A673 (cell line): ENCODE results near the gene ECI1. TPM values are rescaled to one million over a fixed set of nuclear protein-coding genes. Genes with fewer than 3 reads are reported as not detected.

Experiments
- BruUV-seq: library from RNA; stranded (reverse); fragments of 400-500 nt; replicated peaks from 2 replicates; lab custom pipeline; 2021; lab: Mats Ljungman, UMichigan
- CTCF ChIA-PET: fragments of 300-600 bp; sonication (Branson Sonifier 250); formaldehyde crosslinking; loops from one replicate; lab custom pipeline; 2022; ENCODE audit warnings: antibody characterized with exemption; lab: Charles Lee
- POLR2A ChIA-PET: fragments of 300-600 bp; sonication (Branson Sonifier 250); formaldehyde crosslinking; loops from one replicate; lab custom pipeline; 2022; ENCODE audit warnings: antibody characterized with exemption; ENCODE audit not compliant: low non-redundant PET; lab: Charles Lee
- DNase-seq: peaks from one replicate; pipeline ENCODE4 v3.0.0-alpha.2; 2015; ENCODE audit warnings: low spot score
- H3K27ac ChIP-seq: fragments of 200-600 bp; sonication (generic); 2 replicates; pipeline ENCODE4 v1.5.1; 2016; ENCODE audit warnings: mixed run types, low read depth, mild to moderate bottlenecking, mixed read lengths, antibody characterized with exemption, low read length; ENCODE audit not compliant: poor library complexity, severe bottlenecking
- H3K27me3 ChIP-seq: fragments of 200-600 bp; sonication (generic); replicated peaks from 2 replicates; pipeline ENCODE4 v1.6.1; 2017; ENCODE audit warnings: mixed run types, low read depth, mild to moderate bottlenecking, mixed read lengths, antibody characterized with exemption, low read length; ENCODE audit not compliant: insufficient read depth, poor library complexity
- H3K36me3 ChIP-seq: fragments of 200-600 bp; sonication (generic); 2 replicates; pipeline ENCODE4 v1.6.1; 2016; ENCODE audit warnings: mixed run types, mild to moderate bottlenecking, mixed read lengths, antibody characterized with exemption, low read length; ENCODE audit not compliant: insufficient read depth, poor library complexity, severe bottlenecking
- H3K4me1 ChIP-seq: fragments of 200-600 bp; sonication (generic); 2 replicates; pipeline ENCODE4 v1.6.1; 2017; ENCODE audit warnings: mixed run types, mild to moderate bottlenecking, mixed read lengths, antibody characterized with exemption, low read length; ENCODE audit not compliant: insufficient read depth, poor library complexity, severe bottlenecking
- H3K4me3 ChIP-seq: fragments of 200-600 bp; sonication (generic); 2 replicates; pipeline ENCODE4 v1.5.1; 2016; ENCODE audit warnings: low read depth, mixed run types, mild to moderate bottlenecking, mixed read lengths, low read length; ENCODE audit not compliant: poor library complexity, severe bottlenecking
- H3K9me3 ChIP-seq: fragments of 200-600 bp; sonication (generic); 2 replicates; pipeline ENCODE4 v1.6.1; 2016; ENCODE audit warnings: mixed run types, low read depth, mild to moderate bottlenecking, mixed read lengths, antibody characterized with exemption, low read length; ENCODE audit not compliant: poor library complexity, severe bottlenecking
- CTCF ChIP-seq: fragments of 300-800, 200-600 bp; sonication (generic); conservative IDR thresholded peaks from 2 replicates; pipeline ENCODE4 v1.5.1; 2017; ENCODE audit warnings: low read depth, mild to moderate bottlenecking, antibody characterized with exemption, low read length, moderate library complexity, mixed read lengths
- EZH2 ChIP-seq: fragments of 200-600 bp; sonication (generic); IDR thresholded peaks from 2 replicates; pipeline ENCODE4 v1.6.1; 2017; ENCODE audit warnings: borderline replicate concordance, low read depth, mild to moderate bottlenecking, mixed read lengths, antibody characterized with exemption, low read length; ENCODE audit not compliant: poor library complexity, severe bottlenecking
- intact Hi-C: fragments of 100-400 bp; cut with micrococcal nuclease; formaldehyde crosslinking; loops from one replicate; pipeline ENCODE4 v1.10.0; 2022; ENCODE audit not compliant: unreplicated experiment
- total RNA-seq: library from RNA; stranded (reverse); gene quantifications from 2 replicates; pipeline ENCODE4 v1.2.3, GENCODE V29; 2021

ECI1 gene
- total RNA-seq, 1 experiment from 2014 or later: 55.3 TPM

- no peaks in the 10 kb centered on the region for H3K9me3 ChIP-seq
- H3K4me3 ChIP-seq: no peak overlapping the region
- POLR2A ChIA-PET: no interaction called here
- H3K27ac ChIP-seq: no peak overlapping the region
- TF ChIP-seq CTCF: no peak
- TF ChIP-seq EZH2: no peak
- DNase-seq: no peak
- H3K36me3 ChIP-seq: peaks cover 32% of the 10 kb centered on the region
- intact Hi-C loops: no loop called here
- CTCF ChIA-PET: no interaction called here
- H3K27me3 ChIP-seq: no peaks in the 10 kb centered on the region
- BruUV-seq: no TSS peak
- H3K4me1 ChIP-seq: no peaks in the 10 kb centered on the region
These were observed 16.1 kb downstream of the ECI1 start for GRCh38 chr16:2235234-2235651.

GRCh38 chr16:2234813-2235170, 16.6 kb downstream of the ECI1 start:
- DNase-seq: no peak
- no peaks in the 10 kb centered on the region for H3K27me3 ChIP-seq
- intact Hi-C loops: no loop called here
- no TSS peak for BruUV-seq
- H3K9me3 ChIP-seq: no peaks in the 10 kb centered on the region
- no peaks in the 10 kb centered on the region for H3K4me1 ChIP-seq
- ChIA-PET CTCF (no interaction called here), POLR2A (no interaction called here)
- H3K36me3 ChIP-seq: peaks cover 32% of the 10 kb centered on the region
- no peak for TF ChIP-seq EZH2
- no peak for TF ChIP-seq CTCF
- H3K4me3 ChIP-seq: no peak overlapping the region
- H3K27ac ChIP-seq: no peak overlapping the region

- no peak overlapping the region for H3K27ac ChIP-seq
- ChIA-PET POLR2A (no interaction called here), CTCF (no interaction called here)
- no peaks in the 10 kb centered on the region for H3K4me1 ChIP-seq
- H3K27me3 ChIP-seq: no peaks in the 10 kb centered on the region
- BruUV-seq: no TSS peak
- peaks cover 34% of the 10 kb centered on the region for H3K36me3 ChIP-seq
- TF ChIP-seq EZH2 (no peak), CTCF (no peak)
- DNase-seq: no peak
- intact Hi-C loops: no loop called here
- no peaks in the 10 kb centered on the region for H3K9me3 ChIP-seq
- H3K4me3 ChIP-seq: no peak overlapping the region
These were observed 17.2 kb downstream of the ECI1 start for GRCh38 chr16:2233872-2234812.
